HG02610 (cell line): ENCODE data around the gene MEPCE.
A peak's percentile ranks its signal among the peaks of the same experiment; 100 is the strongest.
"Not testable (repeated sequence)": the region's sequence is repeated elsewhere in the genome, so short reads cannot be mapped to it uniquely, and the experiment has no call there.

ENCODE experiments used
- ATAC-seq: cut with Tn5 transposase; IDR thresholded peaks from one replicate; pipeline ENCODE4 v1.9.1; 2021; ENCODE audit warnings: mild to moderate bottlenecking, moderate library complexity; ENCODE audit not compliant: unreplicated experiment

Gene MEPCE

DNA sequence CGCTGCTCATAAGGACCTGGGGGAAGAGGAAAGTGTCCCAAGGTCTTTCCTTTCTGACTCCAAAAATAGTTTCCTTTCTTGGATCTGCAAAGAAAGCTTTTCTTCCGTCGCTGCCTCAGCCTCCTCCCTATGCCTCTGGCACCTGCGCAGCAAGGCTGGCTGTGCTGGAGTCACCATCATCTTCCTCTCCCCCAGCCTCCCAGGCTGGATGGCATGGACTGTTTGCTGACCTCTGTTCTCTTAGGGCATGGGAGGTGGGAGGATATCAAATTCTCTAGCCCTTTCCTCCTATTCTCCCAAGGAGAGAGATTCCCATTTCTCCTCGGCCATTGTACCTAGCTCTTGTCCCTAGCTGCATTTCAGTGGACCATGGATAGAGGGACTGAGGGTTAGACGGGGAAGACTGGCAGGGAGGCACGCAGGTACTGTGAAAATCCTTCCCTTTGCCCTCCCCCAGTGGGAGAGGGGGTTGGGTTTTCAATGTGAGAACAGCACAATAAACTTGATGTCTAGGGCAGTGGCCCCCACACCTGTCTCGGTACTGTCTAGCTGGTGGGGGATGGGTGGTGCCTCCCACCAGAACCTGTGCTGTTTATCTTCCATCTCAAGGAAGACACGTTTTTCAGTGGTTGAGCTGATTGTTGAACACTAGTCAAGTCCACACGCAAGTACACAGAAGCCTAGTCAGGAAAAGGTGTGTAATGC, 4.1 kb downstream of the MEPCE start:
- no peak for ATAC-seq

GRCh38 chr7:100434297-100435144, 4.9 kb downstream of the MEPCE start:
- no peak for ATAC-seq

GRCh38 chr7:100435401-100436304, 6.0 kb downstream of the MEPCE start:
- peak; percentile 19 for ATAC-seq

GRCh38 chr7:100437150-100438100, 7.8 kb downstream of the MEPCE start:
- no peak for ATAC-seq

DNA sequence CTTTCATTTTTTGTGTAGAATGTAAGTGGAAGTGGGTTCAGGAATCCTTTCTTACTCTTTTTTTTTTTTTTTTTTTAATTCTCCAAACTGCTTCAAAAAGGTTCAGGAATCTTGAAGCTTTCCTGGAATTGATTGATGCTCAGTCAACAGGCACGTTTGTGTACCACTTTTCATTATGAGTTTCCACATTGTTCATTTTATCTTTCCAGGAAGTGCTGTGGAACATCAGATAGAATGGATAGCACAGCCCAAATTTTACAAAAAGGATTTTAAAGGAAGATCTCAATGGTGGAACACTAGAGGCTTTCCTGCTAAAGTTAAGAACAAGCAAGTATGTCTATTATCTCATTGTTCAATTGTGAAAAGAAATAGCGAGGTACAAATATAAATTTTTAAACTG, 8.5 kb downstream of the MEPCE start:
- ATAC-seq = no peak

GRCh38 chr7:100438731-100439130, 9.1 kb downstream of the MEPCE start:
- not testable (repeated sequence) for ATAC-seq

DNA sequence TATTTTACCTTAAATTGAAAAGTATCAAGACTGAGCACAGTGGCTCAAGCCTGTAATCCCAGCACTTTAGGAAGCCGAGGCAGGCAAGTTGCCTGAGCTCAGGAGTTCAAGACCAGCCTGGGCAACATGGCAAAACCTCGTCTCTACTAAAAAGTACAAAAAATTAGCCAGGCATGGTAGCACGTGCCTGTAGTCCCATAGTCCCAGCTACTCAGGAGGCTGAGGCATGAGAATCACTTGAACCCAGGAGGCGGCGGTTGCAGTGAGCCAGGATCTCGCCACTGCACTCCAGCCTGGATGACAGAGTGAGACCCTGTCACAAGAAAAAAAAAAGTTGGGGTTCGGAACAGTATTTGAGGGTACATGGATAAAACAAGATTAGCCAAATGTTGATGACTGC, 9.6 kb downstream of the MEPCE start:
- ATAC-seq = not testable (repeated sequence)

DNA sequence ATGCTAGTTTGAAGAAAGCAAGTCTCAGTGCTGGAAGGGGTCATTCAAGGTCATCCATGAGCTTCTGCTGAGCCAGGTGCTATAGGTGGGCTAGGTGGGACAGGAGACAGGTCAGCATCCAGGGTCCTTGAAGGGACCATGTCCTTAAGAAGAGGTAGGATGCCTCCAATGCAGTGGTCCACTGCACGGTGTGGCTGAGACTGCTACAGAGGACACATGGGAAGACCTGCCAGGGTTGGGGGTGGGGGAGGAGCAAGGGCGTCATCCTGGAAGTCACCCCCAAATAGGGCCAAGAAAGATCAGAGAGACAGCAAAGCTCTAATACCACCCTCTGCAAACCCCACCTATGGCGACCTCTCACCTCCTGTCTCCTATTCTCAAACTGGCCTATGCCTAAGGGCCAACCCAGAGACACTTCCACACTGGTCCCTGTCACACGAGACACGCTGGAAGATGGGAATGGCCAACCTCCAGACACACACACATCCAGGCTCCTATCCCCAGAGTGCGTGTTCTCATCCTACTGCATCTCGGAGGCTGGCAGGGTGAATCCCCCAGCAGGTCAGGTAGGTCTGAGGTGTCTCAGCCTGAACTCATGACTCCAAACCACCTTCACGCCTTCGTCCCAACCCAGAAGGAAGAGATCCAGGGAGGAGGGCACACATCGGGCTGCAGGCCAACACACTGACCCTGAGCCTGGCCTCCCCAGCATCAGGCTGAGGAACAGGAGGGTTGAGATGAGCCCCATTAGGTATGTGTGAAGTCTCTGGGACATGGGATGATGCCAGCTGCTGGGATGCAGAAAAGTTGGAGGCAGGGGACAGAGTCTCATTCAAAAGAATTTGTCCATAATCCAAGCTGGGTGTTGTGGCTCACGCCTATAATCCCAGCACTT, 12.3 kb downstream of the MEPCE start:
- no peak for ATAC-seq

DNA sequence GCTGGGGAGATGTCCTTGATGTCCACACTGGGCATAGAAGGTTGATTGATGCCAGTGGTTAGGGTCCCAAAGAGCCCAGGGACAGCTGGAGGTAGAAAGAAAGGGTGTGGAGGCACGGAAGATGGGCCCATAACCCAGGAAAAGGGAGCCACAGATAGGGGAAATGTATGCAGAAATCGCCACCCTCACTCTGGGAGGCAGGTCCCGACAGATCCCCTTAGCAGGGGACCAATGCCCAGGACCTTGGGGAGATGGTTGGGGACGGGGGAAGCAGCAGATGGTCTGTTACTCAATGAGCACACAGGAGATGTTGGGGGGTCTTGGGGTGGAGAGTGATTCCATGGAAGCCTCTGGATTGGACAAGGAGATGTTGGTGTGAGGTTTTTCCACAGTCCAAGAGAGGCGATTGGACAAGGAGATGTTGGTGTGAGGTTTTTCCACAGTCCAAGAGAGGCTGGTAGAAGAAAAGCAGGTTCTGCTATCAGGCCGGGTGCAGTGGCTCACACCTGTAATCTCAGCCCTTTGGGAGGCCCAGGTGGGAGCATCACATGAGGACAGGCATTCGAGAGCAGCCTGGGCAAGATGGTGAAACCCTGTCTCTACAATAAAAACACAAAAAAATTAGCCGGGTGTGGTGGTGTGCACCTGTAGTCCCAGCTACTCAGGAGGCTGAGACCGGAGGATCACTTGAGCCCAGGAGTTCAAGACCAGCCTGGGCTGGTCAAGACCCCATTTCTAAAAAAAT, 13.6 kb downstream of the MEPCE start:
- no peak for ATAC-seq

DNA sequence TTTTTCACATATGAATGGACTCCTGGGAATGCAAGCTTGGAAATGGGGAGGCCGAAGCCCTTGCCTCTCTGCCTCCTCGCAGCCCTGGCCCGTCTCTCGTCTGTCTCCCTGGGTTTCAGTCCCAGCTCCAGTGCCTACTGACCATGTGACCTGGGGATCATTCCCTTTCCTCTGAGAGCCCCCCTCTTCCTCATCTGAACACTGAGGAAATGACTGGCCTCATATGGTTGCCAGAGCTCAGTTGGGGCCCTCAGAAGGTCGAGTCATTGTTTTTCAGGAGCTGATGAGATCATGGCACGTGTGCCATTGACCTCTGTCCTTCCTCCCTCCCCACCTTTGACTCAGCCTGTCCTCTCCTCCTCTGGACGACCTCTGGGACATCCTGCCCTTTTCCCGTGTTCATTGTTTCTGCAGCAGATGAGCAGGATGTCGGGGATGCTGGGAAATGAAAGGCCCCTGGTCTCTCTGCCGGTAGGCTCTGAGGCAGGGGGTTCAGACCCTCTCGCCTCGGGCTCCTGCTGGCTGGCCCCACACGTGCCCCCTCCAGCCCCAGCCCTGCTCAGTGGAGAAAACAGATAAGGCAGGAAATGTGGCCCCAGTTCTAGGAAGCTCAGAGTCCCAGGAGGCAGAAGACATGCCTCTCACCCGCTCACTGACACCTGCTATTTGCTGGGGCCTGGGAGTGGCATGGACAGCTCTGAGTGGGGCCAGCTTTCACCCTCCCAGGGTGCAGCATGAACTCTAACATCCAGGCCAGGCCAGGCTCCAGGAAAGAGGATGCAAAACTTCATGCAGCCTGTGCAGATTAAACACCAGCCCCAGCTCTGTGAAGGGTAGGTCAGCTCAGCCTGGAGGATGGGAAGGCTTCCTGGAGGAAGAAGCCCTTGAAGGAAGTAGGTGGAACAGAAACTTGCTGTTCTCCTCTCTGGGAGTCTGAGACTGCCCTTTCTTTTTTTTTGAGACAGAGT, 15.0 kb downstream of the MEPCE start:
- no peak for ATAC-seq

GRCh38 chr7:100446040-100446439, 16.4 kb downstream of the MEPCE start:
- ATAC-seq = no peak

GRCh38 chr7:100447363-100447762, 17.7 kb downstream of the MEPCE start:
- ATAC-seq = not testable (repeated sequence)

GRCh38 chr7:100449190-100449795, 19.7 kb downstream of the MEPCE start:
- ATAC-seq = no peak

GRCh38 chr7:100452513-100452912, 22.9 kb downstream of the MEPCE start:
- ATAC-seq = no peak

GRCh38 chr7:100453854-100454253, 24.2 kb downstream of the MEPCE start:
- not testable (repeated sequence) for ATAC-seq

DNA sequence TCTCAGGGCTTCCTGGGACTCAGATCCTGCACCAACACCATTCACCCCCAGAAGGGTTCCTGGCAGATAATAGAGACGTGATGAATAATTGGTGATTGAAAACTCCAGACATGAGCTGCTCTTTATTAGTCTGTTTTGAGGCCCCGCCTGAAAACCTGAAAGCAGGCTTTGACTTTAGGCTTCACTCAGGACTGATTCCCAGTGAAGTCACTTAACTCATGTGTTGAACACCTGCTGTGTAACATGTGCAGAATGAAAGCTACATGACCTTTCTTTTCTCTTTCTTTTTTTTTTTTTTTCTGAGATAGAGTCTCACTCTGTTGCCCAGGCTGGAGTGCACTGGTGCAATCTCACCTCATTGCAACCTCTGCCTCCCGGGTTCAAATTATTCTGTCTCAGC, 25.6 kb downstream of the MEPCE start:
- no peak for ATAC-seq

- ATAC-seq = no peak
Measured at GRCh38 chr7:100456562-100456961, 26.9 kb downstream of the MEPCE start.
